Fibroblast of lung (primary cell): ENCODE measurements around the gene SPEM3.

Experiments
- EZH2 ChIP-seq: IDR thresholded peaks from 2 replicates; pipeline ENCODE4 v1.5.1; 2012; ENCODE audit warnings: low read length, control low read depth, mild to moderate bottlenecking; ENCODE audit errors: missing control alignments
- TF ChIP-seq, protein P1 (sequence below), 2 donors: IDR thresholded peaks in 1 of 2; conservative IDR thresholded peaks in 1 of 2; 1 replicate in 1 of 2; 2 replicates in 1 of 2; pipeline ENCODE4 v1.5.1; 2011 to 2012; ENCODE audit warnings: low read length in 2 of 2, control low read depth in 1 of 2, inconsistent platforms in 1 of 2, low read depth in 1 of 2, mild to moderate bottlenecking in 1 of 2

GRCh38 chr17:7384489-7385081, 44.1 kb upstream of the SPEM3 start:
- TF ChIP-seq, protein P1, sequence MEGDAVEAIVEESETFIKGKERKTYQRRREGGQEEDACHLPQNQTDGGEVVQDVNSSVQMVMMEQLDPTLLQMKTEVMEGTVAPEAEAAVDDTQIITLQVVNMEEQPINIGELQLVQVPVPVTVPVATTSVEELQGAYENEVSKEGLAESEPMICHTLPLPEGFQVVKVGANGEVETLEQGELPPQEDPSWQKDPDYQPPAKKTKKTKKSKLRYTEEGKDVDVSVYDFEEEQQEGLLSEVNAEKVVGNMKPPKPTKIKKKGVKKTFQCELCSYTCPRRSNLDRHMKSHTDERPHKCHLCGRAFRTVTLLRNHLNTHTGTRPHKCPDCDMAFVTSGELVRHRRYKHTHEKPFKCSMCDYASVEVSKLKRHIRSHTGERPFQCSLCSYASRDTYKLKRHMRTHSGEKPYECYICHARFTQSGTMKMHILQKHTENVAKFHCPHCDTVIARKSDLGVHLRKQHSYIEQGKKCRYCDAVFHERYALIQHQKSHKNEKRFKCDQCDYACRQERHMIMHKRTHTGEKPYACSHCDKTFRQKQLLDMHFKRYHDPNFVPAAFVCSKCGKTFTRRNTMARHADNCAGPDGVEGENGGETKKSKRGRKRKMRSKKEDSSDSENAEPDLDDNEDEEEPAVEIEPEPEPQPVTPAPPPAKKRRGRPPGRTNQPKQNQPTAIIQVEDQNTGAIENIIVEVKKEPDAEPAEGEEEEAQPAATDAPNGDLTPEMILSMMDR (conservative IDR thresholded peaks at IDR 0.05 in 1 of 2, IDR thresholded peaks at IDR 0.05 in 1 of 2; ENCODE audit: low read depth in 1 of 2, low read length in 2 of 2): no peak
- TF ChIP-seq EZH2: no peak
